OCI-LY7 (cell line): ENCODE measurements around the gene TNNT1.

Experiments
- CTCF ChIP-seq: fragments of 200-600 bp; sonication (generic); conservative IDR thresholded peaks from 2 replicates; pipeline ENCODE4 v1.5.1; 2014; ENCODE audit warnings: mild to moderate bottlenecking, antibody characterized with exemption, low read length, moderate library complexity, mixed read lengths
- EZH2phosphoT487 ChIP-seq: fragments of 200-600 bp; sonication (generic); IDR thresholded peaks from 2 replicates; pipeline ENCODE4 v1.6.1; 2018; ENCODE audit warnings: low read depth, borderline replicate concordance, mild to moderate bottlenecking, mixed run types, antibody characterized with exemption, low read length, moderate library complexity, mixed read lengths

- TF ChIP-seq CTCF = no peak
- no peak for TF ChIP-seq EZH2phosphoT487
Observed at GRCh38 chr19:55089342-55089944, 59.6 kb downstream of the TNNT1 start.
